ENCODE measurements around the gene LGALSL.
"Not testable (repeated sequence)": the region's sequence is repeated elsewhere in the genome, so short reads cannot be mapped to it uniquely, and the experiment has no call there.

LGALSL gene

DNA sequence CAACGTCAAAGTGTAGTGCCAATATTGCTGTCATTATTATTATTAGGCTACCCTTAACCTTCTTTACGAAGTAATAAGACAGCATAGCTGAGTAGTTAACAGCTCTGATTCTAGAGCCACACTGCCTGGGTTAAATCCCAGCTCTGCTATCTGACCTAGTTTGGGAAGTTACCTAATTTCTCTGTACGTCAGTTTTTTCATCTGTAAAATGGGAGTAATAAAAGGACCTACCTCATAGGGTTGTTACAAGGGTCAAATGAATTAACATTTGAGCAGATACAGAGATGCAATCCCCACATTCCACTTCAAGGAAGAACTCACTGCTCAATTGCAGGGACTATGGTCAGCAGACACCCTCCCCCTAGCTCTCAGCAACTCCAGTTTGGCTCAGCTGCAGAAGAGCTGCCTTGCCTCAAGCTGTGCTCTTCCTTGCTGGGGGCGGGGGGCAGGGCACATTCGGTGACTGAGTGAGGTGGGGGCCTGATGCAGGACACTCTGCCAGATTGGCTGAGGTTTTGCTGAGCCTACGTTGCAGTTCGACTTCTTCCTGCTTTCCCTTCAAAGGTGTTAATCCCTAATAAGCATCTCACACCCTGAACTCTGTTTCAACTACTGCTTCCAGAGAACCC, 11.0 kb upstream of the LGALSL start:
- DNase-seq (ENCODE audit: low read depth) = no peak

GRCh38 chr2:64445970-64446369, 8.0 kb upstream of the LGALSL start:
- DNase-seq (ENCODE audit: low read depth) = not testable (repeated sequence)

DNA sequence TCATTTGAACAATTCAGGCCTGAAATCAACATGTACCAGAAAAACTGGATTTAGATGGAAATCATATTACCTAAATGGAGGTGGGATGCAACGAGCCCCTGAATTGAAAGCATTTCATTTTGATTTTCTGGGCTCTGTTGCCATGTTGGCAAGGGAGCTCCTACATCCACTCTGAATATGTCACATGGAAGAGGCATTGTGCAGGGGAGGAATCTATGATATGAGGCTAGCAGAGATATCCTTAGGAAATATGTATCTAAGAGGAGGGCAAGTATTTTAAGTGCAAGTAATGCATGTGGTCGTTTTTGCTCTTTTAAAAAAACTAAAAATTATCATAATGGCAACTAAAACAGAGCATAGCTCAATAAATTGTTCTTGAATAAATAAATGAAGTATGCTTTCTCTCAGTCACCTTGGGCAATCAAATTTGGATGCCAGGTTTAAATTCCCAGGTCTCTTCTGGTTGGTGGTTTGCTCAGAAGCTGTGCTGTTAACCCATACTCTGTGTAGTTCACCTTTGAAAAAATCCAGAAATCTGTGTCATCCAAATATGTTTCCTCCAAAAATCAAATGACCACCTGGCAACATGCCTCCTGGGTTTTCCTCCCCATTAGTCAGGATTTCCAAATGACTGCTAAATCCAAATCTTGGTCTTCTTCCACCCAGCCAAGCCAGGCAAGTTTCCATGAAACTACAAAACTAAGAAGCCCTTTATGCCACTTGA, 6.5 kb upstream of the LGALSL start:
- DNase-seq (ENCODE audit: low read depth) = no peak

- DNase-seq (ENCODE audit: low read depth) = no peak
These were observed 5.9 kb upstream of the LGALSL start for GRCh38 chr2:64448041-64448426.

DNA sequence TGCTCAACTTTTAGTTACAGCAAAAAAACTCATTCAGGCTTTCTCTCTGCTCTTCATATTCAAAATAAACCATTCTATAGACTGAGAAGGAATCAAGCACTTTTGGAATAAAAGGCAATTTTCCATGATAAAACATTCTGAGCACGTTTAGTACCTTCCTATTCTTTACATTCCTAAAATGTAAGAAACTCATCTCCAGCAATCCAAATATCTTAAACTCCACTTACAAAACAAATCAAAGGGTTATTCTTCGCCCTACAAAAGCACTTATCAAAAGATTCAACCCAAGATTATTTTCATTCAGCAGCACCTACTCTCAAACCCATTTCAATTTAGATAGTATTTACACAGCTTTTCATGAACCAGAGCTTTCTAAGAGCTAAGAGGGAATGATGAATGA, 2.9 kb upstream of the LGALSL start:
- DNase-seq (ENCODE audit: low read depth) = no peak

DNA sequence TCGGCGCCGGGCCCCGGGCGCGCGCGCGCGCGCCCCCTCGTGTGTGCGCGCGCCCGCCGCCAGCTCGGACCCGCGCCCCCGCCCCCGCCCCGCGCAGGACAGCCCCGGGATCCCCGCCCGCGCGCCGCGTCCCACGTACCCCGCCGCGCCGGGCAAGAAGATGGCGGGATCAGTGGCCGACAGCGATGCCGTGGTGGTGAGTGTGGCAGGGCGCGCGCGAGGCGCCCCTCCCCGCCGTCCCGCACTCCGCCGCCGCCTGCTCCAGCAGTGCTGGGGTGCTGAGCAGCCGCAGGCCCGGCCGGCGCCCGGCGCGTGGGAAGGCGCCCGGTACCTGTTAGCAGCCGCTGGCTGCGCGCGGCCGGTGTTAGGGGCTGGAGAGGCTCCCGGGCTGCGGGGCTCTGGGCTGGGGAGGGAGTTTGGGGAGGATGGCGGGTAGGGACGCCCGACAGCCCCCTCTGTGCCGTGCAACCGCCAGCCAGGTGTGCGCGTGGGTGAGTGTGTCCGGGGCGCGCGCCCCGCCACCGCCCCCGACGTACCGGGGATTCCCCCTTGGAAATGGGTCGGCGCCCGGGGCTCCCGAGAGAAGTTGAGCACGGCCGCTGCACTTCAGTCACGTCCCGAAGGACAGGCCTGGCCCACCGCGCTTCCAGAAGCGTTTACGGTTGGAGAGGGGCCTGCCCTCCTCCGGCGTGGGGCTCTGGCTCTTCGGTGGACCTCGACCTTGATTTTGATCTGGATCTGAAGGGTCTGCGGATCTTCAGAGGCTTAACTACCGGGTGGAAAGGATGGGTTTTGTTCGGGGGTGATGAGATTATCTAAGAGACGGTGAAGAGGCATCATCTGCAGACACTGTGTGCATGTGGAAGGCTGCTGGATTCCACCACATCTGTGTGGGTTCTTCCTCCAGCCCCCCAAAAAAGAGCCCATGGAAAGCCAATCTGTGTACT, 697 bp downstream of the LGALSL start:
- peak; percentile 47 for DNase-seq (ENCODE audit: low read depth)

DNA sequence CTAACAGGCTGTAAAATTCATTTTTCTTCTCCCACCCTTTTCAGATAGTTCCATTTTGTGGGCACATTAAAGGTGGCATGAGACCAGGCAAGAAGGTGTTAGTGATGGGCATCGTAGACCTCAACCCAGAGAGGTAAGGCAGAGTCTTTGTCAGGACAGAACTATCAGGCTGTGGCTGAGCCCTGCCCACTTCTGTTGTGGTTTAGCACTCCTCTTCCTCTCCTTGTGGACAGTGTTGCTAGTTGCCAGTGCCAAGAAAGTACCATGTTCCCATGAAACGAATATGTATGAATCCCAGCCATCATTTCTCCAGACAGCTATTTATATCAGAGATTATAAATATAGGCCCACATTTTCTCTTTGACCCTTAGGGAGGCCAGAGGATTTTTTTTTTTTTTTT, 1.6 kb downstream of the LGALSL start:
- DNase-seq (ENCODE audit: low read depth) = no peak

GRCh38 chr2:64456293-64456692, 2.3 kb downstream of the LGALSL start:
- DNase-seq (ENCODE audit: low read depth) = no peak

DNA sequence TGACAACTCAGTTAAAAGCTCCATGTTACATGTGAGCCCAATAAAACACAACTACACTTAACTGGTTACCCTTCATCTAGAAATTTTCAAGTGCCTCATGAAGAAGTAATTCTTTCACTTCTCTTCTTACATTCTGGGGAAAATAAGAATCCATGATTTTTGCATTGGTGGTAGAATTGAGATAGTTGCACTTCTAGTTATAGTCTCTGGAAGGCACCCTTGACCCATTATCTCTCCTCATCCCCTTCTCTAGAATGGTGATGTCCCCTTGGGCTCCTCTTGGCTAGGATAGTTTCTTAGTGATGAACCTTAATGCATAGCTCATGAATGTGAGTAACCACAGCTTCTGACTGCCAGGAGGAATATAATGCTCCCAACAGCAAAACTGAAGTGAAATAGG, 3.6 kb downstream of the LGALSL start:
- no peak for DNase-seq (ENCODE audit: low read depth)

DNA sequence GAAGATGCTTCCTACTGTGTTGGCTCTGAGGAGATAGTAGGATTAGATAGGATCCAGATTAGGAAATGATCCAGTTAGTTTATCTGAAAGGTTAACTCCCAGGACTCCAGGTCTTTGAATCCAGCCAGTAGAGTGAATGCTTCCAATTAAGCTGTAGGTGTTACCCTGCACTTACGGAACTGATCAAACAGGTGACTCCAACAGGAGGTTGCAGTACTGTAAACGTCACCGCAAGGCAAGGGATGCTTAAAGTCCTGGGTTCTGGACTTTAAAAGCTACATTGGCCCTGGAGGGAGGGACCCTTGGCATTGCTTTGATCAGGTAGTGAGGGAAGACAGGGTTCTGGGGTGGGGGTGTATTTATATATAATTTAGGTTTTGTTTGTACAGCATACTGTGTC, 5.6 kb downstream of the LGALSL start:
- DNase-seq (ENCODE audit: low read depth) = no peak

- no peak for DNase-seq (ENCODE audit: low read depth)
These were observed 6.4 kb downstream of the LGALSL start for GRCh38 chr2:64460330-64460729.

GRCh38 chr2:64461271-64462058, 7.5 kb downstream of the LGALSL start:
- no peak for DNase-seq (ENCODE audit: low read depth)

DNA sequence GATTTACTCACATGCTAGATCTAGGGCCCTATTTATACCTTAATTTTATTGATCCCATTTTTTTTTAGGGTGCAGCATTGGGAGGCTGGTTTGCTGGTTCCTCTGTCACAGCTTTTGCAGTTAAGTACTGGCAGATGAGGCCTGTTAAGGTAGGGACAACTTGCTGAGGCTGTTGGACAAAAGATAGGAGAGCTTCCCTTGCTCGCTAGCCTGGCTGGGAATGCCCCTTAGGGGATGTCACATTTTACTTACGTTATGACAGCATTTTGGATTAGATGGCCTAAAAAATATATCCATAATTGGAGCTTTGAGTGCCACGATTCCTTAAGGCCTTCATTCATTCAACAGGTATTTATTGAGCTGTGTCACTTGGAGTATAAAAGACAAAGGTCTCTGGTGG, 8.2 kb downstream of the LGALSL start:
- no peak for DNase-seq (ENCODE audit: low read depth)

DNA sequence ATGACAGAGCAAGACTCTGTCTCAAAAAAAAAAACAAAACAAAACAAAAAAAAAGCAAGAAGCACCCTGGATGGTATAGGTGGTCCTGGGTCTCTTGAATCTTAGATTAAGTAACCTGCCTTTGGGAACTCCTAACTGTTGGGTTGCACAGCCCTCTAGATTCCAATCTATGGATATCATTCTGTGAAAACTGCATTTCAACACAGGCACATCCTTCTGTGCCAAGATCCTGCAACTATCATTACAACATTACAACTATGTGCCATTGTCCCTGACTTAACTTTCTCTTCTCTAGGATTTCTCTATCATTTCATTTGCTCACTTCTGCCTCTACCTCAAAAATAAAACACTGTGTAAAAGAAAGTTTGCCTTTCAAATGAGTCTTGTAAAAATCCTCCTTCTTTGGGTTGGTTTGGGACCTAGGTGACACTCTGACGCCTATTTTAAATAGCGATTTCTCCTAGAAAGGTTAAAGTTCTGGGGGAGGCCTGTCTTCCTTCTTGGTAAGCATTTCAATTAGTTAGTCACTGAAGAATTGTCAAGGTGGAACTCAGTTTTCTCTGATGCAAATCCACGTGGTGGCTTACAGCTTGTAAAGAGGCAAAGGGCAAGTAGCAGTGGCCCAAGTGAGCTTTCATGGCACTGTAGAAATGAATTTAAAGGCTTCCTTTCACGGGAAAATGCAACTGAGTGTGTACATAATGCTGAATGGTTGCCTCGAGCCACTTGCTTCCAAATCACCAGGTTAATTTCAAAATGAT, 9.2 kb downstream of the LGALSL start:
- DNase-seq (ENCODE audit: low read depth) = no peak

- DNase-seq (ENCODE audit: low read depth) = no peak
These were observed 9.8 kb downstream of the LGALSL start for GRCh38 chr2:64463781-64464180.

- no peak for DNase-seq (ENCODE audit: low read depth)
These were observed 12.6 kb downstream of the LGALSL start for GRCh38 chr2:64466478-64467085.

GRCh38 chr2:64467096-64467843, 13.3 kb downstream of the LGALSL start:
- no peak for DNase-seq (ENCODE audit: low read depth)

DNA sequence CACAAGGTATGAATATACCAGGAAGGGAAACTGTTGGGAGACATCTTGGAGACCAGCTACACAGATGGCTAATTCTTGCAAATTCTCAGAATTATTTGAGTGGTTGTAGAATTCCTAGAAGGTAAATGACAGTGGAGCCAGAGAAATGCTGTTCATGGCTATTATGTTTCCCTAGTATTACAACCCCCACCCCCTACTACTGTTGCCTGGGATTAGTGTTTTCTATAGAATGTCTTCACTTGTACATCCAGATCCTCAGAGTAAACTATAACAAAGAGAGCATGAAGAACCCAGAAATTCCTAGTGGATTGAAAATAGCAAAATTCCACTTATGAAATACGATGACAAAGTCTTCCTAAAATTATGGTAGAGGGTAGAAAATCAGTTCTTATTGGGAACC, 15.3 kb downstream of the LGALSL start:
- DNase-seq (ENCODE audit: low read depth) = no peak

- no peak for DNase-seq (ENCODE audit: low read depth)
These were observed 16.1 kb downstream of the LGALSL start for GRCh38 chr2:64470071-64470470.

- no peak for DNase-seq (ENCODE audit: low read depth)
These were observed 16.9 kb downstream of the LGALSL start for GRCh38 chr2:64470766-64471295.
